GM23248 (cell line): ENCODE results near the gene SFRP2. TPM values are rescaled to one million over a fixed set of nuclear protein-coding genes. Genes with fewer than 3 reads are reported as not detected.

Source experiments
- DNase-seq: peaks from one replicate; pipeline ENCODE4 v3.0.0-alpha.2; 2015
- H2AFZ ChIP-seq: fragments of 200-600 bp; sonication (generic); 2 replicates; pipeline ENCODE4 v1.6.1; 2016; ENCODE audit warnings: antibody characterized with exemption
- H3F3A ChIP-seq: fragments of 200-600 bp; sonication (generic); 2 replicates; pipeline ENCODE4 v1.6.1; 2016; ENCODE audit warnings: mild to moderate bottlenecking, antibody characterized with exemption, mixed run types; ENCODE audit not compliant: insufficient read depth
- H3K27ac ChIP-seq: fragments of 200-600 bp; sonication (generic); 2 replicates; pipeline ENCODE4 v1.5.1; 2016; ENCODE audit warnings: mild to moderate bottlenecking
- H3K27me3 ChIP-seq: fragments of 200-600 bp; sonication (generic); replicated peaks from 2 replicates; pipeline ENCODE4 v1.6.1; 2016; ENCODE audit warnings: mild to moderate bottlenecking; ENCODE audit not compliant: insufficient read depth
- H3K36me3 ChIP-seq: fragments of 200-600 bp; sonication (generic); 2 replicates; pipeline ENCODE4 v1.6.1; 2016; ENCODE audit warnings: low read depth, mild to moderate bottlenecking
- H3K4me1 ChIP-seq: fragments of 200-600 bp; sonication (generic); 2 replicates; pipeline ENCODE4 v1.6.1; 2016; ENCODE audit warnings: mild to moderate bottlenecking; ENCODE audit not compliant: insufficient read depth
- H3K4me2 ChIP-seq: fragments of 200-600 bp; sonication (generic); one replicate; pipeline ENCODE4 v1.6.1; 2016; ENCODE audit warnings: mild to moderate bottlenecking; ENCODE audit not compliant: unreplicated experiment
- H3K4me3 ChIP-seq: fragments of 200-600 bp; sonication (generic); 2 replicates; pipeline ENCODE4 v1.5.1; 2016; ENCODE audit warnings: mild to moderate bottlenecking
- H3K79me2 ChIP-seq: fragments of 200-600 bp; sonication (generic); 2 replicates; pipeline ENCODE4 v1.6.1; 2016; ENCODE audit warnings: mild to moderate bottlenecking; ENCODE audit not compliant: insufficient read depth
- H3K9ac ChIP-seq: fragments of 200-600 bp; sonication (generic); 2 replicates; pipeline ENCODE4 v1.6.1; 2016; ENCODE audit warnings: mild to moderate bottlenecking
- H3K9me2 ChIP-seq: fragments of 200-600 bp; sonication (generic); 2 replicates; pipeline ENCODE4 v1.6.1; 2016; ENCODE audit warnings: mixed run types, mild to moderate bottlenecking, moderate library complexity; ENCODE audit not compliant: insufficient read depth
- H3K9me3 ChIP-seq: fragments of 200-600 bp; sonication (generic); one replicate; pipeline ENCODE4 v1.6.1; 2017; ENCODE audit warnings: low read depth
- H4K20me1 ChIP-seq: fragments of 200-600 bp; sonication (generic); 2 replicates; pipeline ENCODE4 v1.6.0; 2016; ENCODE audit not compliant: insufficient read depth
- EZH2 ChIP-seq: fragments of 200-600 bp; sonication (generic); IDR thresholded peaks from 2 replicates; pipeline ENCODE4 v1.6.1; 2018; ENCODE audit warnings: antibody characterized with exemption, mild to moderate bottlenecking; ENCODE audit not compliant: insufficient read depth, poor library complexity, severe bottlenecking
- EZH2phosphoT487 ChIP-seq: fragments of 200-600 bp; sonication (generic); IDR thresholded peaks from 2 replicates; pipeline ENCODE4 v1.6.1; 2018; ENCODE audit warnings: antibody characterized with exemption, moderate library complexity, mild to moderate bottlenecking, low read depth; ENCODE audit not compliant: insufficient read depth
- WGBS, 2 experiments: methylation state at CpG; one replicate each; pipeline ENCODE4 v1.1.6; 2015 to 2017; ENCODE audit warnings: low lambda C conversion rate in 2 of 2, low coverage in 1 of 2; ENCODE audit errors: missing lambda C conversion rate in 2 of 2; 5-methylcytosine and 5-hydroxymethylcytosine counted together
- in situ Hi-C: fragments of 300-500 bp; cut with MboI; formaldehyde crosslinking; loops from 2 replicates; pipeline ENCODE4 v1.15.0; 2020
- polyA plus RNA-seq: library from polyadenylated mRNA; unstranded; fragments of >200 nt; fragmentation: Nextera tagmentation; extraction: Ambion mirVana; gene quantifications from 2 replicates; pipeline ENCODE4 v1.2.1, GENCODE V29; 2016
- total RNA-seq: library from RNA; depleted of rRNA; stranded (reverse); fragments of >200 nt; shearing (Covaris generic); gene quantifications from 2 replicates; pipeline ENCODE4 v1.2.3, GENCODE V29; 2014

The SFRP2 gene
- total and polyA plus RNA-seq, 2 experiments from 2014 or later: 0.65 to 2.4 TPM

- in situ Hi-C loops: loop anchor here (25.0 kb wide), 1 partner anchor 421 kb away; the partner anchor contains the start of gene MND1
- Histone ChIP-seq H2AFZ (no peak overlapping the region), H3K9me2 (no peaks in the 10 kb centered on the region), H3K9ac (no peak overlapping the region), H3K4me3 (no peak overlapping the region), H4K20me1 (no peaks in the 10 kb centered on the region), H3K27me3 (peaks cover 24% of the 10 kb centered on the region), H3K9me3 (no peaks in the 10 kb centered on the region), H3F3A (no peaks in the 10 kb centered on the region), H3K79me2 (no peaks in the 10 kb centered on the region), H3K4me1 (no peaks in the 10 kb centered on the region), H3K36me3 (no peaks in the 10 kb centered on the region), H3K4me2 (no peak overlapping the region), H3K27ac (no peak overlapping the region)
- TF ChIP-seq EZH2phosphoT487 (no peak), EZH2 (no peak)
- WGBS, 2 experiments: 96 to 100% methylated on average over 2 of the region's 2 CpGs
- no peak for DNase-seq
Measured at GRCh38 chr4:153758136-153758535, 30.7 kb downstream of the SFRP2 start.

- 63 to 71% methylated on average over 1 of the region's 1 CpG for WGBS, 2 experiments
- H2AFZ ChIP-seq: no peak overlapping the region
- in situ Hi-C loops: loop anchor here (25.0 kb wide), 1 partner anchor 420 kb away; the partner anchor contains the start of gene MND1
Measured at GRCh38 chr4:153757407-153757806, 31.5 kb downstream of the SFRP2 start.

DNA sequence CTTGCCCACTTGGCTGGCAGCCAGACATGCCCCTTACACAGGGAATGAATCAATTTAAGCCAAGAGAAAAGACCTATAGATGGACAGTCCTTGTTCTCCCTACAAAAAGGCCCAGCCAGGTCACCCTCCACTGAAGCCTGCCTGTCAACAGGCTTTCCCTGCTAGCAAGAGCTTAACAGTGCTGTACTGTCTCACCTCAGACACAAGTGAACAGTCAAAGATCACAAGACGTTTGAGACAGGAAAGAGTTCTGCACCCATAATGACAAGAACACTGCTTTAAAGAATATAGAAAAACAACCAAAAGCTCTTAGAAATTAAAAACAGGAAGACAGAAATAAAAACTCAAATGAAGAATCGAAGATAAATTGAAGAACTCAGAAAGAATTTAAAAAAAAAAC, 33.7 kb downstream of the SFRP2 start:
- Histone ChIP-seq H3K27me3 (peaks cover 10% of the 10 kb centered on the region), H3K27ac (no peak overlapping the region), H2AFZ (no peak overlapping the region), H3K79me2 (no peaks in the 10 kb centered on the region), H3K9ac (no peak overlapping the region), H3F3A (no peaks in the 10 kb centered on the region), H3K4me3 (no peak overlapping the region), H3K36me3 (no peaks in the 10 kb centered on the region), H3K9me3 (no peaks in the 10 kb centered on the region), H4K20me1 (no peaks in the 10 kb centered on the region), H3K4me2 (no peak overlapping the region), H3K9me2 (no peaks in the 10 kb centered on the region), H3K4me1 (no peaks in the 10 kb centered on the region)
- in situ Hi-C loops: loop anchor here (25.0 kb wide), 1 partner anchor 418 kb away; the partner anchor contains the start of gene MND1
- no peak for DNase-seq
- TF ChIP-seq EZH2: no peak
- no peak for TF ChIP-seq EZH2phosphoT487
- WGBS, 2 experiments: 52 to 68% methylated on average over 2 of the region's 2 CpGs

More at GRCh38 chr4:153757407-153757806, 31.5 kb downstream of the SFRP2 start:
- DNase-seq: no peak
- no peaks in the 10 kb centered on the region for H3K9me3 ChIP-seq
- H4K20me1 ChIP-seq: no peaks in the 10 kb centered on the region
- H3K9me2 ChIP-seq: no peaks in the 10 kb centered on the region
- H3K36me3 ChIP-seq: no peaks in the 10 kb centered on the region
- no peak overlapping the region for H3K4me3 ChIP-seq
- no peaks in the 10 kb centered on the region for H3F3A ChIP-seq
- H3K79me2 ChIP-seq: no peaks in the 10 kb centered on the region
- H3K27ac ChIP-seq: no peak overlapping the region
- H3K4me1 ChIP-seq: no peaks in the 10 kb centered on the region
- no peak overlapping the region for H3K9ac ChIP-seq
- TF ChIP-seq EZH2 (no peak), EZH2phosphoT487 (no peak)
- H3K27me3 ChIP-seq: peaks cover 24% of the 10 kb centered on the region
- no peak overlapping the region for H3K4me2 ChIP-seq

DNA sequence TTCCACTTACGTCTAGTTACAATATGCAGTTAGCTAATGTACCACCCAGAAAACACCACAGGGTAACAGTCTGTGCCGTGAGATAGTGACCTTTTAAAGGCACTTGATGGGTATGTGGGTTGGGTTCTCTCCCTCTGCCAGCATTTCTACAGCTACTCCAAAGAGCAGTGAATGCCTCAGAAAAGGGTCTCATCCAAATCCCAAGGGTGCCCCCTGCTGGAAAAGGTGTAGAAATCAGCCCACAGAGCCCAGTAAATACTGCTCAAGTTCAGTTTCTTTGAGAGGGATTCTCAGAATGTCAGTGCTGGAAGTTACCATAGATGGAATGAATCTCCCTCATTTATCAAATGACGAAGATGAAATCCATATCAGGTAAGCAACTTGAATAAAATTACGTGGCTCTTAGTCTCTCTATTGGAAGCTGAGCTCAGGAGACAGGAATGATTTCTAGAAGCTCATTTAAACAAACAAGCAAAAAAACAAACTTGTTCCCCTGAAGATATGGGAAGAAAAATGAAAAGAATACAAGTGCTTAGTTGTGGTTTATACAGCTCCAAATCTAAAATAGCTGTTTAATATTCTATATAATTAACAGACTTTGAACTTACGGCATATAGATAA, 38.6 kb downstream of the SFRP2 start:
- in situ Hi-C loops: loop anchor here (25.0 kb wide), 1 partner anchor 413 kb away; the partner anchor contains the start of gene MND1

More for the DNA sequence above, 38.6 kb downstream of the SFRP2 start:
- H3K9me2 ChIP-seq: no peaks in the 10 kb centered on the region
- no peaks in the 10 kb centered on the region for H3K9me3 ChIP-seq
- H3K4me3 ChIP-seq: no peak overlapping the region
- no peaks in the 10 kb centered on the region for H3F3A ChIP-seq
- H3K36me3 ChIP-seq: no peaks in the 10 kb centered on the region
- H2AFZ ChIP-seq: no peak overlapping the region
- peak; percentile 78 for DNase-seq
- H3K4me2 ChIP-seq: no peak overlapping the region
- no peak overlapping the region for H3K9ac ChIP-seq
- no peaks in the 10 kb centered on the region; the same call in 1 of the 2 replicates for H3K27me3 ChIP-seq
- no peak for TF ChIP-seq EZH2phosphoT487
- TF ChIP-seq EZH2: no peak
- no peaks in the 10 kb centered on the region for H3K79me2 ChIP-seq
- no peaks in the 10 kb centered on the region for H4K20me1 ChIP-seq
- H3K4me1 ChIP-seq: no peaks in the 10 kb centered on the region
- H3K27ac ChIP-seq: no peak overlapping the region
- WGBS, 2 experiments: 39 to 42% methylated on average over 5 of the region's 5 CpGs
